ENCODE results near the gene UBAP1. TPM values are rescaled to one million over a fixed set of nuclear protein-coding genes. Genes with fewer than 3 reads are reported as not detected.

The UBAP1 gene
- total and polyA plus RNA-seq, 2 donors (not counting 1 experiment from before 2014, with no cell fraction given): 20.4 to 27.0 TPM

DNA sequence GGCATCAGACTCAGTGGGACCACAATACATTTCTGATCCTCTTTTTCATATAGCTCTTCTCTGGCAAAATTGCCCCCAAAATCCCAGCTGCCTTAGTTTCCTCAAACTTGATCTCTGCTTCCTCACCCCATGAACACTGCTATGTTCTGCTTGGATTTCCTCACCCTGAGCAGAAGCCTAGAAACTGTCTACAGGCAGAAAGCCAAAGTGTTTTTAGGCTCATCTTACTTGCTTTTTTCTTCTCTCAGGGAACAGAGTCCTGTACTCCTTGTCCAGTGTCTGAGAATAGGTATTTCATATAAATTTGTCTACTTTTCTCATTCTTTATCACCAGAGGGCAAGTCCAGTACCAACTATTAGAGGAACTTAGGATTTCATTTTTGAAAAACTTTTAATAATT lies 21.5 kb upstream of the UBAP1 start:
- POLR2A ChIA-PET: interaction anchor here (0.6 kb wide), 1 partner anchor 13 kb away, joined by 5 read pairs; no protein-coding TSS in a partner anchor
- H3K4me3 Mint-ChIP-seq: no peak overlapping the region
- intact Hi-C loops (cut with micrococcal nuclease): no loop called here

DNA sequence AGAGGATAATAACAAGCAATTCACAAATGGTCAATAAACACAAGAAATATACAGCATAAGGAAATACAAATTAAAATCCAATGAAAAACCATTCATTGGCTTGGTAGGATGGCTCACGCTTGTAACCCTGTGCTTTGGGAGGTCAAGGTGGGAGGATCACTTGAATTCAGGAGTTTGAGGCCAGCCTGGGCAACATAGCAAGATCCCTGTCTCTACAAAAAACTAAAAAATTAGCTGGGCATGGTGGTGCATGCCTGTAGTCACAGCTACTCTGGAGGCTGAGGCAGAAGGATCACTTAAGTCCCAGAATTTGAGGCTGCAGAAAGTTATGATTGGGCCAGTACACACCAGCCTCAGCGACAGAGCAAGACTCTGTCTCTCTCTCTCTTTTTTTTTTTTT lies 20.9 kb upstream of the UBAP1 start:
- ATAC-seq (ENCODE audit: low read depth): no peak
- no peak overlapping the region for H2AFZ ChIP-seq (ENCODE audit: insufficient read depth, low read depth, low read length, poor library complexity, severe bottlenecking)
- no peak overlapping the region for H3K27ac ChIP-seq (ENCODE audit: low read length in 2 of 2)
- no peak overlapping the region for H3K4me2 ChIP-seq (replicated peaks; ENCODE audit: low read depth, low read length, poor library complexity, severe bottlenecking)
- no peak overlapping the region for H3K9ac ChIP-seq (ENCODE audit: low read length)
- Mint-ChIP-seq H3K4me1 (no peaks in the 10 kb centered on the region), H3K27me3 (peaks cover 32% of the 10 kb centered on the region), H3K27ac (no peak overlapping the region), H3K9me3 (ENCODE audit: insufficient read depth) (no peaks in the 10 kb centered on the region), H3K4me3 (no peak overlapping the region)
- H3K9me3 ChIP-seq (ENCODE audit: control extremely low read depth in 1 of 3, control insufficient read depth in 2 of 3, insufficient read depth in 1 of 3, low read length in 2 of 3): peaks cover 0 to 4% (median 0%) of the 10 kb centered on the region in 3 donors
- no peak for TF ChIP-seq EZH2 (IDR thresholded peaks at IDR 0.05; ENCODE audit: borderline replicate concordance, insufficient read depth, low read depth, low read length, poor library complexity, severe bottlenecking)
- TF ChIP-seq, protein P1, sequence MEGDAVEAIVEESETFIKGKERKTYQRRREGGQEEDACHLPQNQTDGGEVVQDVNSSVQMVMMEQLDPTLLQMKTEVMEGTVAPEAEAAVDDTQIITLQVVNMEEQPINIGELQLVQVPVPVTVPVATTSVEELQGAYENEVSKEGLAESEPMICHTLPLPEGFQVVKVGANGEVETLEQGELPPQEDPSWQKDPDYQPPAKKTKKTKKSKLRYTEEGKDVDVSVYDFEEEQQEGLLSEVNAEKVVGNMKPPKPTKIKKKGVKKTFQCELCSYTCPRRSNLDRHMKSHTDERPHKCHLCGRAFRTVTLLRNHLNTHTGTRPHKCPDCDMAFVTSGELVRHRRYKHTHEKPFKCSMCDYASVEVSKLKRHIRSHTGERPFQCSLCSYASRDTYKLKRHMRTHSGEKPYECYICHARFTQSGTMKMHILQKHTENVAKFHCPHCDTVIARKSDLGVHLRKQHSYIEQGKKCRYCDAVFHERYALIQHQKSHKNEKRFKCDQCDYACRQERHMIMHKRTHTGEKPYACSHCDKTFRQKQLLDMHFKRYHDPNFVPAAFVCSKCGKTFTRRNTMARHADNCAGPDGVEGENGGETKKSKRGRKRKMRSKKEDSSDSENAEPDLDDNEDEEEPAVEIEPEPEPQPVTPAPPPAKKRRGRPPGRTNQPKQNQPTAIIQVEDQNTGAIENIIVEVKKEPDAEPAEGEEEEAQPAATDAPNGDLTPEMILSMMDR (IDR thresholded peaks at IDR 0.05): no peak
- no peak for DNase-seq
- no peaks in the 10 kb centered on the region for H4K20me1 ChIP-seq (ENCODE audit: control insufficient read depth, insufficient read depth, low read length, poor library complexity, severe bottlenecking)
- ChIA-PET POLR2A (interaction anchor here (0.6 kb wide), 1 partner anchor 13 kb away, joined by 5 read pairs; no protein-coding TSS in a partner anchor), CTCF (interaction anchor here (1.2 to 1.8 kb wide), 2 partner anchors 10 to 233 kb away, joined by 3 to 6 read pairs; no protein-coding TSS in a partner anchor)
- intact Hi-C loops (cut with micrococcal nuclease): no loop called here
- H3K79me2 ChIP-seq (ENCODE audit: control insufficient read depth, insufficient read depth, low read length): no peaks in the 10 kb centered on the region
- H3K36me3 ChIP-seq (replicated peaks in 1 of 2; ENCODE audit: control extremely low read depth in 1 of 2, control insufficient read depth in 1 of 2, extremely low read depth in 1 of 2, insufficient read depth in 2 of 2, low read length in 1 of 2): no peaks in the 10 kb centered on the region
- H3K4me1 ChIP-seq (ENCODE audit: control insufficient read depth in 2 of 2, insufficient read depth in 2 of 2, low read length in 2 of 2): no peaks in the 10 kb centered on the region
- H3K4me3 ChIP-seq (ENCODE audit: control extremely low read depth in 1 of 5, extremely low read depth in 1 of 5, insufficient read depth in 1 of 5, low read depth in 2 of 5, low read length in 4 of 5): no peak overlapping the region
- H3K27me3 ChIP-seq (replicated peaks in 1 of 4; ENCODE audit: control extremely low read depth in 1 of 4, control insufficient read depth in 3 of 4, insufficient read depth in 4 of 4, low read length in 3 of 4): peaks cover 0 to 46% (median 15%) of the 10 kb centered on the region in 4 experiments
- 100% methylated on average over 1 of the region's 2 CpGs for WGBS (ENCODE audit: insufficient coverage)

More for the DNA sequence above, 21.5 kb upstream of the UBAP1 start:
- no peak overlapping the region for H2AFZ ChIP-seq (ENCODE audit: insufficient read depth, low read depth, low read length, poor library complexity, severe bottlenecking)
- peaks cover 0 to 4% (median 0%) of the 10 kb centered on the region in 3 donors for H3K9me3 ChIP-seq (ENCODE audit: control extremely low read depth in 1 of 3, control insufficient read depth in 2 of 3, insufficient read depth in 1 of 3, low read length in 2 of 3)
- ATAC-seq (ENCODE audit: low read depth) (no peak), DNase-seq (no peak)
- no peaks in the 10 kb centered on the region for H3K4me1 ChIP-seq (ENCODE audit: control insufficient read depth in 2 of 2, insufficient read depth in 2 of 2, low read length in 2 of 2)
- H3K4me2 ChIP-seq (replicated peaks; ENCODE audit: low read depth, low read length, poor library complexity, severe bottlenecking): no peak overlapping the region
- Mint-ChIP-seq H3K27me3 (peaks cover 32% of the 10 kb centered on the region), H3K27ac (no peak overlapping the region), H3K4me1 (no peaks in the 10 kb centered on the region), H3K9me3 (ENCODE audit: insufficient read depth) (no peaks in the 10 kb centered on the region)
- no peak overlapping the region for H3K9ac ChIP-seq (ENCODE audit: low read length)
- TF ChIP-seq EZH2 (IDR thresholded peaks at IDR 0.05; ENCODE audit: borderline replicate concordance, insufficient read depth, low read depth, low read length, poor library complexity, severe bottlenecking): no peak
- TF ChIP-seq, protein P1 (IDR thresholded peaks at IDR 0.05): no peak
- H3K36me3 ChIP-seq (replicated peaks in 1 of 2; ENCODE audit: control extremely low read depth in 1 of 2, control insufficient read depth in 1 of 2, extremely low read depth in 1 of 2, insufficient read depth in 2 of 2, low read length in 1 of 2): no peaks in the 10 kb centered on the region
- H3K27ac ChIP-seq (ENCODE audit: low read length in 2 of 2): no peak overlapping the region
- no peak overlapping the region for H3K4me3 ChIP-seq (ENCODE audit: control extremely low read depth in 1 of 5, extremely low read depth in 1 of 5, insufficient read depth in 1 of 5, low read depth in 2 of 5, low read length in 4 of 5)
- CTCF ChIA-PET: interaction anchor here (1.2 to 1.8 kb wide), 2 partner anchors 9 to 232 kb away, joined by 3 to 6 read pairs; no protein-coding TSS in a partner anchor
- H3K27me3 ChIP-seq (replicated peaks in 1 of 4; ENCODE audit: control extremely low read depth in 1 of 4, control insufficient read depth in 3 of 4, insufficient read depth in 4 of 4, low read length in 3 of 4): peaks cover 0 to 49% (median 16%) of the 10 kb centered on the region in 4 experiments
- H3K79me2 ChIP-seq (ENCODE audit: control insufficient read depth, insufficient read depth, low read length): no peaks in the 10 kb centered on the region
- no peaks in the 10 kb centered on the region for H4K20me1 ChIP-seq (ENCODE audit: control insufficient read depth, insufficient read depth, low read length, poor library complexity, severe bottlenecking)

Measured in B cell (primary cell).